Activated CD4-positive, alpha-beta T cell treated with anti-CD3 and anti-CD28 coated beads for 4 hours (primary cell): ENCODE data around the gene RASSF7.
"Not testable (repeated sequence)": the region's sequence is repeated elsewhere in the genome, so short reads cannot be mapped to it uniquely, and the experiment has no call there.

ENCODE experiments used
- DNase-seq, 2 donors: peaks; one replicate each; pipeline ENCODE4 v3.0.0-alpha.2; 2020

The RASSF7 gene

DNA sequence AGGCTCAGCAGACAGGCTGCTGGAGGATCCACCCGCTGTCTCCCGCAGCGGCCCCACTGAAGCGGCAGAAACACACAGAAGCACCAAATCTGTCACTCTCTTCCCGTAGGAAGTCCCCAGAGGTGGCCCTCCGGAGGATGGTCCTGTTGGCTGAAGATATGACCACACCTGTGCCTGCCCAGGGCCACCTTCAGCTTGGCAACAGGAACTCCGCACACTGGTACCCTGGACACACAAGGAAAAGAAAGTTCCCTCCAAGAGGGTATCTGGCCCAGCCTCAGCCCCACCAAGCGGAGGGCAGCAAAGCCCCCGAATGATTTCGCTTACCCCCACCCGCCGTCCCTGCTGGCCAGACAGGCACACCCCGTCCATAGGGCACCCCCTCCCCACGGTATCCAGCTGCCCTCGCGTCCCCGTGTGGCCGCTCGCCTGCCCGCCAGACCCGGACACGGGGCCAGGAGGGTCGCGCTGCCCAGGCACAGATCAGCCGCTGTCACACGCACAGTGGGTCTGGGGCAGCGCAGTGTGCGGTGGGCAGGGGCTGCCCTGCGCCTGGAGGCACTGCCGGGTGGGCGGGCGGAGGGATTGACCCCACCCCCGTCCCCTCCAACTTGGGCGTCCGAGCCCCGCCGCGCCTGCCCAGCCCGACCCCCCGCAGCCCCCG lies 7.0 kb downstream of the RASSF7 start:
- no peak for DNase-seq

DNA sequence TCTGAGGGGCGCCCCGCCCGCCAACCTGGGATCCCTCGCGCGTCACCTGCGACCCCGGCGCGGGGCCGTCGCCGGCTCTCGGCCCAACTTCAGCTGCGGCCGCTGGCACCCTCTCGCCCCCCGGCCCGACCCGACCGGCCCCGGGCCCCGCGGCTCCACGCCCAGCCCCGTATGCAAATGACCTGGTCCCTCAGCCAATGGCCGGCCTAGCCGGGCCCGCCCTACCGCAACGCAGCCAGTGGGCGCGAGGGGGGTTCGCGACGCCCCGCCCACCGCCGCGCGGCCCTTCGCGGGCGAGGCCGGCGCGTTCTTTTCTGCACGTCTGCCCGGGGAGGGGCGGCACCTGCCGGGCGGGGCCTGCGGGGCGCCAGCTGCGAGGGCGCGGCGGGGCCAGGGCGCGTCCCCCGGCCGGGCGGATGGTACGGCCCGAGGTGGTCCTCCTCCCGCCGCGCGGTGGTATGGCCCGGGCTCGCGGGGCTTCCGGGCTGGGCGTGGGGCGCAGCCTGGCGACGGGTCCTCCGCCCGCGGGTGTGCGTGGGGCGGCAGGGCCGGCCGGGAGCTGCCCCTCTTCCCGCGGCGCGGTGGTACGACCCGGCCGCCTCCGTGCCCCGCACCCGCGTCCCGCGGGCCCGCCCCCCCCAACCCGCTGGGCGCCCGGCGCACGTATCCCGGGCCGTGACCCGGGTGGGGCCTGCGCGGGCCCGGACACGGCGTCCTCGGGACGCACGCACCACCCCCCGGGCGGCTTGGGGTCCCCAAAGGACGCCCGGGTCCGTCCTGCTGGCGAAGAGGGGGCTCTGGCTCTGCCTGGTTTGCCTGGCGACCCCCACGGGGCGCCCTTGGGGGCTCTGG lies 7.8 kb downstream of the RASSF7 start:
- peak; percentile 84 to 87 for DNase-seq

DNA sequence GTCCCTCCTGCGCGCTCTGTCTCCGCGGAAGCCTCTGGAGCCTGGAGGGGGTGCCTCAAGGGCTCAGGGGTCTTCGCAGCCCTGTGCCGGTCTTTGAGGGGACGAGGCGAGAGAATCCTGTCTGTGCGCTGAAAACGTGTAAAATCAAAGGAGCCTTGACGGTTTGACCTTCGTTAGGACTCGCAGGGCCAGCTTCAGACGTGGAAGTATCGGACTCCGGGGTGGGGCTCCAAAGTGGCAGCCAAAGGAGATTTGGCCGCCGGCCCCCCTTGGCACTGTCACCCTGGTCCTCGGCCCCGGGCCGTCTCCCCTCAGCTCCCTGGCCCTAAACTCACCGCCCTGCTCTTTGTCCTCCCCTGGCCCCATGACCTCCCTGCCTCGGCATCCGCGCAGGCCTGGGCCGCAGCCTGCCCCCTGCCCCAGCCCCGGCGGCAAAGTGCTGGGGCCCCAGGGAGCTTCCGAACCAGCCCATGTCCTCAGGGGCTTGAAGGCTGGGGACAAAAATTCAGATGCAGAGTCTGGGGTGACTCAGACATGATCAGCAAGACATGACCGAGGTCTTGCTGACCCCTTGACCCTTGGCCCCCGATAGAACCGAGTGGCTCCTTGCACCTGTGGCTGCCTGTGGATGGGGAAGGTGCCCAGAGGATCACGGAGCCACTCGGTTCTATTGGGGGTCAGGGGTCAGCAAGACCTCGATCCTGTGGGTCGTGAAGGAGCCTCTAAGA lies 8.6 kb downstream of the RASSF7 start:
- no peak for DNase-seq

DNA sequence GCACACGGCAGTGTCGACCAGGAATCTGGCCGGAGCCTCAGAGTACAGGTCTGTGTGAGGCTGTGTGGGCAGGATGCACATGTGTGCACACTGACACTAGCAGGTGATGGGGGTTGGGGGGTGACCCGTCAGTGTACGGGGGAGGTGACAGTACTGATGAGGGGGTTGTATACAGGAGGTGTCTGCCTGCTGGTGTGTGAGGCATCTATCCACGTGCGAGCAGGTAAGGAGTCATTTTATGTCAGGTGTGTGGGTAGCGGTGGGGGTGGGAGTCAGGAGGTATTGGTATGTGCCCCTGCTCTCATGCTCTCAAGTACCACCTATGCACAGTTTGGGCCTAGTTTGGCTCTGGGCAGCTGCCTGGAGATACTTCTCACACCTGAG lies 11.0 kb downstream of the RASSF7 start:
- DNase-seq: no peak

DNA sequence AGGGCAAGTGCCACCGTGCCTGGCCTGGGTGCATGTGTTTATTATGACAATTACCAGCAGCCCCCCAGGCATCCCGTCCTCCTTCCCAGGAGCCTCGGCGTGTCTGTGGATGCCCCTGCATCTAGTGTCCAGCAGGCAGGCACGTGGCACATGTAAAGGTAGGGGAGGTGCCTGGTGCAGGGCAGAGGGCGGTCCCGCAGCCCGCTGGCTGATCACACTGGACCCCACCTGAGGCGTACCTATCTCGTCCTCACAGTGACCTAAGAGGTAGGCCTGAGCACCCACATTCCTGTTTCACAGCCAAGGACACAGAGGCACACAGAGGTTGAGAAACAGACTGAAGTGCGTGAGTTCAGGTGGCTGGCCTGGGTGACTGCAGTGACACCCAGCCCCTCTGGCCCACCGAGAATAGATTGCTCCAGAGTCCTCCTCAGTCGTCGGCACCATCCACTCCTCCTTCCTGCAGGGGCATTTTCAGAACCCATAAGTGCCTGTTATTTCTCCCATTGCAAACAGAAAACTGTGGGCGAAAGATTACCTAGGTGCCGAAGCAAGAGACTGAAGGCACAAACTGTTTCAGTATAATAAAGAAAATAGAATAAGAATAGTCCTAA lies 12.5 kb downstream of the RASSF7 start:
- DNase-seq: no peak

DNA sequence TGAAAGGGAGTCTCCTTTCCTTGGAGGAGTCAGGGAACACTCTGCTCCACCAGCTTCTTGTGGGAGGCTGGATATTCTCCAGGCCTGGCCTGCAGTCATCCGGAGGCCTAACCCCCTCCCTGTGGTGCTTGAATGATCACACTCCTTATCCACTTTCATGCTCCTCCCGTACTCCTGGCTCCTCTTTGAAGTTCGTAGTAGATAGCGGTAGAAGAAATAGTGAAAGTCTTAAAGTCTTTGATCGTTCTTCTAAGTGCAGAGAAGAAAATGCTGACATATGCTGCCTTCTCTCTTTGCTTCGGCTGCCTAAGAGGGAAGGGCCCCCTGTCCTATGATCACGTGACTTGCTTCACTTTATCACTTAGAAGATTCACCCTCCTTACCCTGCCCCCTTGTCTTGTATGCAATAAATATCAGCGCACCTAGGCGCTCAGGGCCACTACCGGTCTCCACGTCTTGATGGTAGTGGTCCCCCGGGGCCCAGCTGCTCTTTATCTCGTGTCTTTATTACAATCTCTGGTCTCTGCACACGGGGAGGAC lies 13.3 kb downstream of the RASSF7 start:
- DNase-seq: not testable (repeated sequence)

DNA sequence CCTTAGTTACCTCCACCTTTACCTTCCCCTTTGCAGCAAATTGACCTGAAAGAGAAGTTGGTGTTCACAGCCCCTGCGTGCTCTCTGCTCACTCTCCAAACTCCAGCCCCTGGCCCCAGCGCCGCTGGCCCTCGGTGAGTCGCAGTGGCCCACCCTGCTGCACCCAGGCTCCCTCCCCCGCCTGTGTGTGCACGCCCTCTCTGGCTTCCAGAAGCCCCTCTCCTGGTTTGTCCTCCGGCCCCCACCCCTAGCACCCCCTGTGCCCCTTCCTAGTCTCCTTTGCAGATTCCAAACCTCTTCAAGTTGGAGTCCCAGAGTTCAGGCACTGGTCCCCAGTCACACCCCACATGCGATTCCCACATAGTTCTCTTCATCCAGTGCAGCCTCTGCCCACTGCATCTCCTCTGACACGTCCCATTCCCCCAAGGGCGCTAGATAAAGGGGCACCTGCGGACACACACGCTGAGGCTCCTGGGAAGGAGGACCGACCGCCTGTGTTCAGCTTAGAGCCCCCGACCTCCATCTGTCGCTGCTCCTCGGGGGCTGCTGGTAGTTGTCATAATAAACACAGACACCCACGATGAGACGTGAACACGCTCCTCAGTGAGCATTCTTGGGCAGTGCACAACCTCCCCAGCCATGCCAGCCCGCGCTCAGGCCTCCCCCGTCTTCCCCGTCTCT lies 14.0 kb downstream of the RASSF7 start:
- no peak for DNase-seq

DNA sequence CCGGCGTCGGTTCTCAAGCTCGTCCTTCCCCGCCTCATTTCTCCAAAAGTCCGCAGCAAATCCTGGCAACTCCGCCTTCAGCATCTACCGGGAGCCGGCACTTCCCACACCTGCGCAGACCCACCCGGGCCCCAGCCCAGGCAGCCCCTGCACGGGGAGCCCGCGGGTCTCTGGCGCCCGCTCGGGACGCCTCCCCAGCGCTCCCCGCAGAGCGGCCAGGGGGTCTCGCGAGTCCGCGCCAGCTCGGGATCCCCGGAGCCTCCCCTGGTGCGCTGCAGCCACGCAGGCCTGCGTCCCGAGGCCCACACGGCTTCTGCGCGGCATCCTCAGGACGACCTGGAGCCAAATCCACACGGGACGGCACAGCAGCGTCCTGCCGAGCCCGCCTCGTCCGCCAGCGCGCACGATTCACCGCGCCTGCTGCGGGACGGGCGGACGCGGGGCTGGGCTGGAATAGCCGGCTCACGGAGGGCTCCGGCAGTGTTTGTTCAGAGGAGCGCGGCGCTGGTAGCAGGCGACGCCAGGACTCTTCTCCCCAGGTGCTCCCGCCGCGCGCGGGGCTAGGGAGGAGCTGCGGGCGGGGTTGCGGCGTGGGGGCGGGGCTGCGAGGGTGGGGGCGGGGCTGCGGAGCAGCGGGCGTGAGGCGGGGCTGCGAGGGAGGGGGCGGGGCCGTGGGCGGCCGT lies 14.7 kb downstream of the RASSF7 start:
- no peak for DNase-seq

DNA sequence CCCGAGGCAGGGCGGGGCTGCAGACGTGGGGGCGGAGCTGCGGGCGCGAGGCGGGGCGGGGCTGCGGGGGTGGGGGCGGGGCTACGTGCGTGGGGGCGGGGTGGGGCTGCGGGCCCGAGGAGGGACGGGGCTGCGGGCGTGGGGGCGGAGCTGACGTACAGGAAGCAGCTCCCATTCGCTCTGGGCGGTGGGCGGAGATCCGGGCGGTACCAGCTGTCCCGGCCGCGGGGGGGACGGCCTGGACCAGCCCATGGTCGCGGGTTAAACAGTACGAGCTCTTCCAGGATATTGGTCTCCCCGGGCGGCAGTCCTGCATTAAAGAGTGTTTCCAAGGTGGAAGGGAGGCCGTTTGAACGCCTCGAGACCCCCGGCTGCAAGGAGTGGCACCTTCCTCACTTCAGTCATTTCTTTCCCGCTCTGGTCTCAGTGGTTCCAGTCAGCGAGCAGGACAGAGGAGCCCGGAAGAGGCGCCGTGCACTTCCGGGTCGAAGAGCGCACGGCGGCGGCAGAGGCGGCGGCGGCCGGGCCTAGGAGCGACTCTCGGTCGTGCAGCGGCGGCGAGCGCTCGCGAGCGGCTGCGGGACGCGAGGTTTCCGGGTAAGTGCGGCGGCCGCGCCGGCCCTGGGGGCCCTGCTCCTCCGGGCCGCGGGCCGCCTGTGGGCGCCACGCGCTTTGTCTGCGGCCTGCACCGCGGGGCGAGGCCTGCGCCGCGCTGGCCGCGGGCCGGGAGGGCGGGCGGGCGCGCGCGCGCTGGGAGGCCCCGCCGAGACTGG lies 15.4 kb downstream of the RASSF7 start, which contains the start of gene PHRF1:
Gene PHRF1, plus strand, starts transcription at position 475 of the 773 bp plus-strand sequence. CDS start 5,043 bp downstream, outside the sequence.
- peak; percentile 96 to 99 for DNase-seq

DNA sequence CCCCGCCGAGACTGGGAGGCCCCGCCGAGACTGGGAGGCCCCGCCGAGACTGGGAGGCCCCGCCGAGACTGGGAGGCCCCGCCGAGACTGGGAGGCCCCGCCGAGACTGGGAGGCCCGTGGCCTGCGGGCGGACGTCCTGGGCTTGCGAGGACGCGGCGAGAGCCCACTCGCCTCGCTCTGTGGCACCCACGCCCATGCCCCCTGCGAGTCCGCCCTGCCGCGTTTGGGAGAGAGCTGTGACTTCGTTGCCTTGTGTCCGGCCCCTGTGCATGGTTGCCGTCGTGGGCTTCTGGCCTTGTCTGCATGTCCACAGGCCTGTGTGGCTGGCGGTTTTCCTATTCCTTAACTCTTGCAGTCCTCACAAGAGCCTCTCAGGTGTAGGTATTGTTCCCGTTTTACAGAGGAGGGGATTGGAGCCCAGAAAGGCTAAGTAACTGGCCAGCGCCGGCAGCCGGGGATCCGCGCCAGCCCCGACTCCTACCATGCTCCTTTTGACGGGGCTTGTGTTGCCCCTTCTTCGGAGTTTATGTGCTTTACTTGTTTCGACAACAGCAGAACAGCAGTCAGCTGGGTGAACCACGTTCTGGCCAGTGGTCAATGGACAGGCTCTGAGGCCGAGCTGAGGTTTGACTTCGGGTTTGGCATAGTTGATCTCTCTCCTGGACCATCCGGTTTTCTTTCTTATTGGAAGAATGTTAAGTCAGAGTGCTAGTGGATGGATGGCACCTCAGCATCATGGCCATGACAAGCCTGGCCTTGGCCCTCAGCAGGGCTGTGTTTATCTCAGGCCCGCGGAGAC lies 16.2 kb downstream of the RASSF7 start:
- DNase-seq: no peak

DNA sequence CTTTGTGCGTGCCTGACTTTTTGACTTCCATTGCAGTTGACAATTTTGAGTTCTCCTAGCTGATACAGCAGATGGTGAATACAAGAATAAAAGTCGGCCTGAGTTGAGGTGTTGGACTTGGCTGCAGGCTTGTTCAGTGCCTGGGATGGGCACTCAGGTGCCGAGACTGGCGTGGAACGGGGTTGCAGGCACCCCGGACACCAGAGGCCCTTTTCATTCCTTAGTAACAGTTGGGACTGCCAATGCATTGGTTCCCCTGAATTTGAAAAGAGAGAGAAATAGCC lies 16.8 kb downstream of the RASSF7 start:
- DNase-seq: no peak

DNA sequence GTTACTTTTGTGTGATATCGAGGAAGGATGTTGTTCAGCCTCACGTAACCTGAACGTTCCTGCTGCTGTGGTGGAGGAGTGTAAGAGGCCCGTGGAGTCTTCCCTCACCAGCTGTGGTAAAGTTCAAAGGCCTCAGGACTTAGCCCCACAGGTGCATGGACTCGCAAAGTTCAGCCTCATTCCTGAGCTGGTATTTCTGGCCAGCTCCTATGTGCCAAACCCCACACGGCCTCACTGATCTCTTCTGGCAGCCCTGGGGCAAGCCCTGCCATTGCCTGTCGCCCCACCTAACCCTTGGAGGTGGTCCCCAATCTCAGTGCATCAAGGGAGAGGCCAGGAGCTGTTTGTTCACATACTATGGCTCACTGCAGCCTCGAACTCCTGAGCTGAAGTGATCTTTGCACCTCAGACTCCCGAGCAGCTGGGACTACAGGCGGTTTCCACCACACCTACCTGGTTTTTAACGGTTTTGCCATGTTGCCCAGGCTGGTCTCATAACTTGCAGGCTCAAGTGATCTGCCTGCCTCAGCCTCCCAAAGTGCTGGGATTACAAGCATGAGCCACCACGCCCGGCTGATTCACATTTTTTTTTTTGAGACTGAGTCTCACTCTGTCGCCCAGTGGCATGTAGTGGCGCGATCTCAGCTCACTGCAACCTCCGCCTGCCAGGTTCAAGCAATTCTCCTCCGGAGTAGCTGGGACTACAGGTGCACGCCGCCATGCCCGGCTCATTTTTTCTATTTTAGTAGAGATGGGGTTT lies 17.7 kb downstream of the RASSF7 start:
- no peak for DNase-seq

DNA sequence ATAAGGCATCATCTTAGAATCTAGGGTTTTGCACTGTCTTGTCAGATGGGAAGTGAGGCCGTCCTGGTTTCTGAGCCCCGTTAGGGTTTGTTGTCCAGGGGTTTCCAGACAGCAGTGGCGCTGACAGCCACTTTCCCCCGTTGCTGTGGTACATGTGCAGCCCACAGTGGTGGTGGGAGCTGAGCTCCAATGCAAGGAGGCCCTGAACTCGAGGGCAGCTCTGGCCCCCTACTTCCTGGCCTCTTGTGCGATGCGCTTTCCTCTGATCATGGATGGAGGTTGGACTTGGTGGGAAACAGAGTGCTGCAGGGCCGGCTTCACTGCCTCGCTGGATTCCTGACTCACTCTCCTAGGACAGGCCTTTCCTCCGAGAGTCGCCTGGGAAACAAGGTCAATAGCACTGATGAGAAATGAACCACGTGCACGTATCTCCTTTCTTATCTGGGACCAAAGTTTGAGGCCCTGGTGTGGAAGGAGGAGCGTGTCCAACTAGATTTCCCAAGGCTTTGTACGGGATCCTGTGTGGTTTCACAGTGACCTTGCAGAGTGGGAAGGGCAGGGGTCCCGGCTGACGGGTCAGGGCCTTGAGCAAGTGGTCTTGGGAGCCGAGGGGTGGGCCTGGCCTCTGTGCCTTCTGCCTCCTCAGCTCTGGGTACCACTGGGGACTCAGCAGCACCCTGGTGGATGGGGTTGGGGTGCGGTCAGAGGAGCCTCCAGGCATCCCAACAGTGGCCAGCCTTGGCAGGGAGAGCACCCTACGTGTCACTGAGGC lies 19.2 kb downstream of the RASSF7 start:
- no peak for DNase-seq

DNA sequence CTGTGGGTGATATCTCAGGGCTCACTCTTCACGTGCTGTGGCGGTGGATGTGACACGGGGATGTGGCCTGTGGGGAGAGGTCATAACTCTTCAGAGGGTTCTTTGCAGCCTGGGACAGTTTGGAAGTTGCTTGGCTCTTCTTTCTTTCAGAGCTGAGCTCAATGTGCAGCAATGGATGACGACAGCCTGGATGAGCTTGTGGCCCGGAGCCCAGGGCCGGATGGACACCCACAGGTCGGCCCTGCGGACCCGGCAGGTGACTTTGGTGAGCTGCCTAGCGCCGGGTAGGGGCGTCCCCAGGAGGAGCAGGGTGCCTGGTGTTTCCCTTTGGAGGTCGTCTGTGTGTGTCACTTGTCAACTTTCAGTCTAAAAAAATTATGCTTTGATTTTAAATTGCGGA lies 20.6 kb downstream of the RASSF7 start:
- no peak for DNase-seq

DNA sequence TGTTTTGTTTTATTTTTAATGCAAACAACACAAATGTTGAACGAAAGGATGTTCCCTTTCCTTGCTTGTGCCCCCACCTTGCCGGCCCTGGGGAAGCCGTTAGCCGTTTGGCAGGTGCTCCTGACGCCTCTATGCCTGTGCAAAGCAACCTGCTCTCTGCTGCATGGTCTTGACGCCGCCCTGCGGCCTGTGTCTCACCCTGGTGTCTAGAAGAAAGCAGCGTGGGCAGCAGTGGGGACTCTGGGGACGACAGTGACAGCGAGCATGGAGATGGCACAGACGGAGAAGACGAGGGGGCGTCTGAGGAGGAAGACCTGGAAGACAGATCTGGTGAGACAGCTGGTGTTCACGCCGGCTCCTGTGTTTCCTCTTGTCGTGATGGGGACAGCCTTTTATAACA lies 21.0 kb downstream of the RASSF7 start:
- no peak for DNase-seq

DNA sequence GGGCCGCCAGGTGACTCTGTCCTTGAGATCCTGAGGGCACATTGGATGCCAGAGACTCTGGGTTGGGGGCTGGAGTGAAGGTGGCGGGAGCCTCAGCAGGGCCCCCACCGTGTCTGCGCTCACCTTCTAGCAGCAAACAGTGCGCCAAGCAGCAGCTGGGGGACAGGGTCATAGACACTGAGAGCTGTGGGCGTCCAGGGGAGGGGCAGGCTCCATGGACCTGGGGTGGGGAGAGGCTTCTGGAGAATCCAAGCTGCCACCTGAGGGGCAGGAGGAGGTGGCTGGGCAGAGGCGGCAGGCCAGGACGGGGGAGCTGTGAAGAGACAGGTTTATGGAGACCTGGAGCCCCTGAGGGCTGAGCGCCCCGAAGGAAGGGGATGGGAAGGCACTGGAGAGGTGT lies 23.5 kb downstream of the RASSF7 start:
- no peak for DNase-seq

DNA sequence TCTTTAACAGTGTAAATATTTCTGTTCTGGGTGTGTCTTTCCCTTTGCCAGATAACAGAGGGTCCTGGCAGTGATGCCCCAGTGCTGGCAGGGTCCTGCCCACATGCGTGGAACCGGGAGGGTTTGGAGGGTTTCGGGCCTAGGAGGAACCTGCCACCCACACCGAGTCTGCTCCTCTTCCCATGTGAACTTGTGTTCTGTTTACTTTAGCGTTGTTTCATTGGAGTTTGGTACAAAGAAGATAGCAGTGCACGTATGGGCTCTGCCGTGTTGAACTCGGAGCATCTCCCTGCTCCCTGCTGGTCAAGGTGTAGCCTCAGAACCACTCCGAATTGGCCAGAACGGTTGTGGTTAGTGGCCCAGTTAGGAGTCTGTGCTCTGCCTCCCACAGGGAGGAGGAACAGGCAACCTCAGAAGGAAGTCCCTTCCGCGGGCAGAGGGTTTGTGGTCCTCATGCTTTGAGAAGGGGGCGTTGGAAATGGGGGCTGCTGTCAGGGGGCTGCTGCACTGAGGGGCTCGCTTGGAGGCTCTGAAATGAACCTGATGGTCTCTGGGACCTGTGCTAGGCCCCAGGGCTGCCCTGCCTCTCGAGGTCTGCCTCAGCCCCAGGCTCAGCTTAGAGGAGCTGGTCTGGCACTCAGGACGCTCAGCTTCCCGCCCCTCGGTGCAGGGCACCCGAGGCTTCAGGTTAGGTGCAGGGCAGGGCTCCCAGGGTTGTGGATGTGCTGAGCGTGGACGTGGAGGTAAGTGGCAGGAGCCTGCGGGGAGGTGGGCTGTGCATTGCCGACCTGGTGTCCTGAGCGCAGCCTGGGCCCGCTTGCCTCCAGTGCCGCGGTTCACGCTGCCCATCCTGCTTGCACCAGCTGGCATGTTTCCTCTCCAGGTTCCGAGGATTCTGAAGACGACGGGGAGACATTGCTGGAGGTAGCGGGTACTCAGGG lies 25.9 kb downstream of the RASSF7 start:
- DNase-seq: no peak

DNA sequence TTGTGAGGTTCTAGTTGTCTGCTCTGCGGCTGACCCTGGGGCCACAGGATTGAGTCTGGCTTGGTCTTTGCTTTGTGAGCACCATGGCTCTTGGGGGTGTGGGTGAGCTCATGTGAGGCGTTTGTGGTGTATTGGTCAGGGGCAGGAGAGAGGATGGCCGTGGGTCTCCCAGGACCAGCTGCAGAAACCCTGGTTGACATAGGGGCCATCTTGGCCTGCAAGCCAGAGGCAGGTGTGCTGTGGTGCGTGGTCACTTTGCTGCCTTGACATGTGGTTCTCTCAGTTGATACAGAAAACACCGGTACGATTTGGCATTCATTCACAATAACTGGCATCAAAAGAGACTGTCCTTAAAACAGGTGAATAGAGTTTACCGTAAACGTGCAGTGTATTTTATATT lies 26.8 kb downstream of the RASSF7 start:
- DNase-seq: no peak
